HG03039 (cell line): ENCODE data around the gene OR2A5.
"Not testable (repeated sequence)": the region's sequence is repeated elsewhere in the genome, so short reads cannot be mapped to it uniquely, and the experiment has no call there.

ENCODE experiments used
- ATAC-seq: cut with Tn5 transposase; IDR thresholded peaks from one replicate; pipeline ENCODE4 v1.9.1; 2021; ENCODE audit warnings: mild to moderate bottlenecking, moderate library complexity; ENCODE audit not compliant: unreplicated experiment

OR2A5 gene

DNA sequence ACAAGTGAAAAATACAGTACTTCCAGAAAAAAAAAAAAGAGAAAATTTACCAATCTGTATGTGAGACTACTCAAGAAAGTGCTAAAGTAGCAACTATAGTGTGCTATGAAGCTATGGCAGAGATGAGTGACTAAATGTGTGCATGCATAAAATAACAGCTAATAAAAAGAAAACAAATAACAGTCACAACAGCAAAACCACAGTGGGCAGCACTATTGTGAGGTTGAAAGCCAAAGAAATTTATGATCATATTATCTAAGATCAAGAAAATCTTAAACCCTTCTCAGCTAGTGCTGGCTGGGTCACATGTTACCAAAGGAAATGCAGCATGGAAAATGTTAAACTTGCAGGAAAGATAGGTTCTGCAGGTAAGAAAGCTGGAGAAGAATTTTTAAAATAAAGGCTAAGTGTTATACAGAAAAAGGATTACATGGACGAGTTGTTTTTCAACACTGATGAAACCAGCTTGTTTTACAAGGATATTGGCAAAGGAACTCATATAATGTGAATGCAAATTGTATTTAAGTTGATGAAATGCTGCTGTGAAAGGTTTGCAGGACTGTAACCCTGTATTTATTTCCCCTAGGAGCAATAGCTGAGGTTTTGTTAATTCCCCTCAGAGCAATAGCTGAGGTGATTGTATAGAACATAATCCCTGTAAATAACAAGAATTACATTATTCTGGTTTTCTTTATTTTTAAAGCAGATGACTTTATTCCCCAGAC, 15.6 kb upstream of the OR2A5 start:
- ATAC-seq: no peak

DNA sequence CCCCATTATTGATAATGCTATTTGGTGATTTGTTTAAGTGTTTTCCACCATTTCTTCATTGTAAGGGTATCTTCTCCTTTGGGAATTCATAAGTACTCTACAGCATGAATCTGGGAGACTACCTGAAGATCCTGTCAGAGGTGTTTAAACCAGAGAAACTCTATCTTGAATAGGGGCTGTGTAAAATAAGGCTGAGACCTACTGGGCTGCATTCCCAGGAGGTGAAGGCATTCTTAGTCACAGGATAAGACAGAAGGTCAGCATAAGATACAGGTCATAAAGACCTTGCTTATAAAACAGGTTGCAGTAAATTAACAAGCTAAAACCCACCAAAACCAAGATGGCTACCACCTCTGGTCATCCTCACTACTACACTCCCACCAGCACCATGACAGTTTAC, 13.4 kb upstream of the OR2A5 start:
- ATAC-seq: no peak

DNA sequence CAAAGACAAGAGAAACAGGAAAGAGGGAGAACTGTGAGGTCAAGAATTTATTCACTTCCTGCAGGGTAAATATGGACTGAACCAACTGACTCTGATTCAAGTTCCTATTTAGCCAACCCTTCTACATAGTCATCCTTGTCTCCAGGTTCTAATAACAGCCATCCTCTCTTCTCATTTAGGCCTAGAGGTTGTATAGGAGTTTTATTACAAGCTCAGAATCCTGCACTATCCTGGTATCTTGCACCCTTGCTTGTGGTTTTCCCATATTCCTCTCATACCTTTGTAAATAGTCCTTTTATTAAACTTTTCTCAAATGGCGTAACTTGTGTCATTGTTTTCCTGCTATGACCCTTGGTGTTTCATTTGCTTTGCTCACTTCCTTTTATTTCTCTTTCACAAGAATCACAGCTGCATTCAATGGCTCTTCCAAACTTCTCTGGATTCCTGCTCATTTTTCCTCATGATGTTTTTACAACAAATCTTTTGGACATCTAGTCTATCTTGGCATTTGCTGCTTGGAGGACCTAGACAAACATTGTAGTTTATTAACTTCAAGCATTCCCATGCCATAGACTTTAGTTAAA, 12.4 kb upstream of the OR2A5 start:
- no peak for ATAC-seq

DNA sequence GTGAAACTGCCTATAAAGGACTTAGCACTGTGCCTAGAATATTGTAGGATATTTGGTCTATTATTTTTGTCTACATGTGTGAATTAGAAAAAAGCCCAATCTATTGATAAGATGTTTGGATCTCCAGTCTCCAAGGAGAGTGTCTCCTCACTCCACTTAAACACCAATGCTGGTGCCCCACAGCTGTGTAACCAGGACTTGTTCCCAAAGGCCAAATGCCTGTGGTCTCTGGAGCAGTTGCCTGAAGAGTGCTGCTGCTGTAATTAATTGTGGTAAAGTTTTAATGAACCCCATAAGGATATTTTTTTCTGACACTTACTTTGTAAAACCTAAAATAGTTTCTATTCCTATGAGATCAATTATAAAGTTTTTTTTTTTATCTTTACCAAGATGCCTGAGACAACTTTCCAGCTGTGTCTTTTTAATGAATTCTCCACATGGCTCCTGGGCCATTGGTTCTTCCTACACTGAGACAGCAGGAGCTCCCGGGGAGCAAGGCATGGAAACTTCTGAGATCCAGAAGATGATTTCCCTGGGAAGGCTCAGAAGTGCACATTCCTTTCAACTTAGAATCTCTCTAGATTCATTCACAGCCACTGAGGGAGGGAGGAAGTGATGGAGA, 11.2 kb upstream of the OR2A5 start:
- ATAC-seq: no peak

DNA sequence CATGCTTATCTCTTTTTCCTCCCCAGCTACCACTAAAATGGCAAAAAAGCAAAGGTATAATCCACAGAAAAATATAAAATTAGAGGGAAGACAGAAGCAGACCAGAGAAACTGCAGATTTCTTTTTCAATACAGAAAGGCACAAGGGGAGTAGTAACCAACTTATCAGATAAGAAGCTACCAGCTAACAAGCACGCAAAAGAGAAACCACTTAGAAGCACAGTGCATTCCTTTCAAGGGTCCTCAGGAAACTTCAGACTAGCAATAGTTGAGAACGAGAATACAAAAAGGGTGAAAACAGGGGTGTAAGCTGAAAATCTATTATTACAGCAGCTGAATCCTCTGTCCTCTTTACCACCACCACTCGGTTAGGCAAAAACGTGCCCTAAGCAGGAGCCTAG, 9.9 kb upstream of the OR2A5 start:
- no peak for ATAC-seq

DNA sequence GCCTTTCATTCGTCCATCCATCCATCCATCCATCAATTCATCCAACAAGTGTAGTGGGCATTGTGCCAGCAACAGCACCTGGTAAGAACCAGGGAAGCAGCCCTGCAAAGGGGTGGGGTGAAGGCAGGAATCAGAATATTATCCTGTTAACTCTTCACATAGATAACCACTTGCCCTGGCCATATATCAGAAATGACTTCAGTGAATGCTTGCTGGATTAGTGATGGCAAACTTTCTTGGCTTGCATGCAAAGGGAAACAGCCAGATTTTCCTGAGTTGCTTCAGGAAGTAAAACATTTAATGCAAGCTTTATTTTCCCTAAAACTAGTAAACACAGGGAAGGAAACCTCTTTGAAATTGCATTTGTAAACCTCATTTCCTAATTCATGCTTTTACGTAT, 743 bp downstream of the OR2A5 start:
- no peak for ATAC-seq

DNA sequence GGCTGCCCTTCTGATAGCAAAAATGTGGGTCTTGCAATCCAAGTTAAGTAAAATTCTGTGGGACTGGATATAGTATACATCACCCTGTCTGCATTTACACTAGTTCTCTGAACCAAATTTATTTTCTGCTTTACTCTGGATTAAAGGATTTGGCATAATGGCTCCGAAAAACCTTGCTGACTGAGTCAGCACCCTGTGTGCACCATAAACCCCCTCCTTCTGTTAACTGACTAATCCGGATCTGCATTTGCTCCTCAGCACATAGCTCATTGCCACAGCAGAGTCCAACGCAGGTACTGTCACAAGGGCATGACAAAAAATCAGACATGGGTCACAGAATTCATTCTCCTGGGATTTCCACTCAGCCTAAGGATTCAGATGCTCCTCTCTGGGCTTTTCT, 1.3 kb downstream of the OR2A5 start:
- no peak for ATAC-seq

DNA sequence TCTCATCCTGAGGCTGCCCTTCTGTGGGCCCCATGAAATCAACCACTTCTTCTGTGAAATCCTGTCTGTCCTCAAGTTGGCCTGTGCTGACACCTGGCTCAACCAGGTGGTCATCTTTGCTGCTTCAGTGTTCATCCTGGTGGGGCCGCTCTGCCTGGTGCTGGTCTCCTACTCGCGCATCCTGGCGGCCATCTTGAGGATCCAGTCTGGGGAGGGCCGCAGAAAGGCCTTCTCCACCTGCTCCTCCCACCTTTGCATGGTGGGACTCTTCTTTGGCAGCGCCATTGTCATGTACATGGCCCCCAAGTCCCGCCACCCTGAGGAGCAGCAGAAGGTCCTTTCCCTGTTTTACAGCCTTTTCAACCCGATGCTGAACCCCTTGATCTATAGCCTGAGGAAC, 2.1 kb downstream of the OR2A5 start:
- ATAC-seq: not testable (repeated sequence)

DNA sequence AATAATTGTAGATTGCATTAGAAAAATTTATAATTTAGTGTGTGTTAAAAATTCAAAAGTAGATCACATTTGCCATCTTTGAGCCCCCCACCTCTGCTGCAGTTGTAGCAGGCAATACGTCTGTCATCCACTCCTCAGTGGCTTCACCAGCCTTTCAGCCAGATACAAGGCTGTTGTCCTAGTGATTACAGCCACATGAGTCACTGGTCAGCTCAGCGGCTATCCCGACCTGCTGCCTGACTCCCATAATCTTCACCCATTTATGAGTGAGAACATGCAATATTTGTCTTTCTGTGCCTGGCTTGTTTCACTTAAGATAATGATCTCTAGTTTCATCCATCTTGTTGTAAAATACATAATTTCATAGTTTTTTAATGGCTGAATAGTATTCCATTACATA, 9.2 kb downstream of the OR2A5 start:
- no peak for ATAC-seq

DNA sequence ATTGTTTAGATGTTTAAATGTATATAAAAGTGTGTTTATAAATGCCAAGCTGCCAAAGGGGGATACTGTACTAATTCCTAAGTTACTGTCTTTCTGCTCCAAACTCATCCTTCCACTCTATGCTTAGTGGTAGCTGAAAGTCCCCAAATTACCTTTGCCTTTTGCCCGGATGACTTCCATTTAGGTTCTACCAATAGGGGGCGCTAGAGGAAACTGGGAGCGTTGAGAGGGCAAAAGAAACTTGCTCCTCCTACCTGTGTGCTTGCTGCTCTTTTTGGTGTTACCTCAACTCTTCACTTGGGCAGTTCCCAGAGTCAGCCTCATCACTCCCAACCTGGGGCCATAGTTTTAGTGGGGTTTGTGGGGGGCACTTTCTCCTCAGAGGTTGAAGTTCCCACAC, 15.0 kb downstream of the OR2A5 start:
- ATAC-seq: no peak

DNA sequence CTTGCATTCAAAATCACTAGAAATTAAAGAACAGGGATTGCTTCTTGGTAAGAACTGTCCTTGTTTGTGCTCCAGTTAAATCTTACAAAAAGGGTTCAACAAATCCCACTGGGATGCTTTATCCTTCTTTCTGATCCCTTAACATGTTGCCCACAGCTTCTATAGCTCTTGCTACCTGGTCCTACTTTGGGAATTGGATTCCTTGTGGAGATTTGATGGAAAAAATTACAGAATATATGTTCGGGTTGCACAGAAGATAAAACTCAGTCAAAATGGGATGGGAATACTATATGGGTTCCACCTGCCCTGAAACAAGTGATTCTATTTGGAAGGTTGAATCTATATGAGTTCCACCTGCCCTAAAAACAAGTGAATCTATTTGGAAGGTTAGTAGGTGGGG, 20.8 kb downstream of the OR2A5 start, which contains the start of gene OR2A25:
TSS of gene OR2A25 (plus strand) at position 301 of the 400 bp plus-strand sequence. CDS start 4,409 bp downstream, outside the sequence.
- ATAC-seq: no peak

DNA sequence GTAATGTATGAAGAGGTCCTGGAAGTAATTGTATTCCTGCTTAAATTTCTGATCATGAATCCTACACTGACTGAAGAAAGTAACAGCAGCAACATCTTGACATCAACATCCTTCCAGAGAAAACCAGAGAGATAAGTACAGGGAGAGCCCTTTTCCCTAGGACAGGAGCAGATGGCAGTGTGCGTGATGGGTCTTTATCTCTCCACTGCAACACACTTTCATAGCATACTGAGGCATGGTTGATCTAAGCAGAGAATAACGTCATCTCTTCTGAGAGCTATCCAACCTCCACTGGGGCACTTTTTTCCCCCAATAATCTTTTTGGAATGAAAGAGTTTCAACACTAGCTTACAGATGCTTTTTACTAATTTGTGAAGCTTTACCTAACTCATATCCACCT, 21.2 kb downstream of the OR2A5 start:
- ATAC-seq: no peak

DNA sequence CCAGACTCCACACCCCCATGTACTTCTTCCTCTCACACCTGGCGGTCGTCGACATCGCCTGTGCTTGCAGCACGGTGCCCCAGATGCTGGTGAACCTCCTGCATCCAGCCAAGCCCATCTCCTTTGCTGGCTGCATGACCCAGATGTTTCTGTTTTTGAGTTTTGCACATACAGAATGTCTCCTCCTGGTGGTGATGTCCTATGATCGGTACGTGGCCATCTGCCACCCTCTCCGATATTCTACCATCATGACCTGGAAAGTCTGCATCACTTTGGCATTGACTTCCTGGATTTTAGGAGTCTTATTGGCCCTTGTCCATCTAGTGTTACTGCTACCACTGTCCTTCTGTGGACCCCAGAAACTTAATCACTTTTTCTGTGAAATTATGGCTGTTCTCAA, 25.6 kb downstream of the OR2A5 start:
- ATAC-seq: no peak

DNA sequence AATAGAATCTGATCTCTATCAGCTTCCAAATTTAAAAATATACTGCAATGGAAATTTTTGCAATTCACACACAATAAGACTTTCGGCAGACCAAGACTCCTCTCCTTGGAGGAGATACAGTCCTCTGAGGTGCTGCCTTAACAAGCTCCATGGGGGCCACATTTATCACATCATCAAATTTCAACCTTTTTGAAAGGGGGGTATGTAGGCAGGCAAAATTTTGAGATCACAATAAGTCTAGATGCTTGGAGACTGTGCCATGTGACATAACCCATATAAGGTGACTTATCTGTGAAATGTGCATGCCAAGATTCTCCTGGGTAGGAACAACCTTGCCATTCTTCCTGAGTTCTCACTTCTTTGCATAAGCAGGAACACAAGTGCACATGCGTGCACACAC, 37.2 kb downstream of the OR2A5 start, which contains the start of gene OR2A12:
TSS of gene OR2A12 (plus strand) at position 301 of the 400 bp plus-strand sequence. CDS start 8,830 bp downstream, outside the sequence.
- ATAC-seq: no peak

DNA sequence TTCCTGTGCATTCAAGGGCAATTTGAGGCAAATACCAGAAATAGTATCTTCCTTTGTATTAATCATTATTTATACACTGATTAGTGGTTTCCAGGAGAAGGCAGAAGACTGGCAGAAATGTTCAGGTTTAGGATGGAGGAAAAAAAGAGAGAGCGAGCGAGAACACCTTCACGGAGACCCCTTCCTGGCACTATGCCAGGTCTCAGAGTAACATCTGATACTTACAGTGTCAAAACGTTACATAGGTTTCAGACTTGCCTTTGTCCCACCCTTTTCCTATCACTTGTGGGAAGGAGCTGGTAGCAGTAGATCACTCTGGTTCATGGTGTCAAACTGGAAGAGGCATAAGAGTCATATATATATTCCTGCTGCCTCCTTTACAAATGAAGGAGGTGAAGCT, 38.0 kb downstream of the OR2A5 start:
- ATAC-seq: no peak

DNA sequence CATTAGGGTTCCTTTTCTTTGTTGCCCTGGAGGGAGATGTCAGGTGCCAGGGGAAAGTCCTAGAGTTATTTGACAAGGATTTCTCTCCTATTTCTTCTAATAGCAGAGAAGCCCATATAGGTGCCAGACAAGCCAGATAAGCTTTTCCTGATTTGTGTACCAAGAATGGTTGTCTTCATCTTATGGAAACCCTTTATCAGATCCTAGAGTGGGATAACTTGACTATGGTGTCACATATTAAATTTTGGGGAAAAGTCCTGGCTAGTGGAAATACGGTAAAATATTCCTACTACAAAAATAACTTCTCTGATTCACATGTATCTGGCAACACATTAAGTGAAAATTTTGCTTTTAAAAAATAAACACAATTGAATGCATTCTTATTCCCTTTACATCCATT, 38.5 kb downstream of the OR2A5 start:
- ATAC-seq: no peak

DNA sequence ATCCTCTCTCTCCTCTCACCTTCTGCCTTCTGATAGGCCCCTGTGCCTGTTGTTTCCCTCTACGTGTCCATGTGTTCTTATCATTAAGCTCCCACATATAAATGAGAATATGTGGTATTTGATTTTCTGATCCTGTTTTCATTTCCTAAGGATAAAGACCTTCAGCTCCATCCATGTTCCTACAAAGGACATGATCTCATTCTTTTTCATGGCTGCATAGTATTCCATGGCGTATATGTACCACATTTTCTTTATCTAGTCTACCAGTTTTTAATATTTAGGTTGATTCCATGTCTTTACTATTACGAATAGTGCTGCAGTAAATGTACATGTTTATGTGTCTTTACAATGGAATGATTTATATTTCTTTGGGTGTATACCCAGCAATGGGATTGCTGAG, 41.9 kb downstream of the OR2A5 start:
- no peak for ATAC-seq

DNA sequence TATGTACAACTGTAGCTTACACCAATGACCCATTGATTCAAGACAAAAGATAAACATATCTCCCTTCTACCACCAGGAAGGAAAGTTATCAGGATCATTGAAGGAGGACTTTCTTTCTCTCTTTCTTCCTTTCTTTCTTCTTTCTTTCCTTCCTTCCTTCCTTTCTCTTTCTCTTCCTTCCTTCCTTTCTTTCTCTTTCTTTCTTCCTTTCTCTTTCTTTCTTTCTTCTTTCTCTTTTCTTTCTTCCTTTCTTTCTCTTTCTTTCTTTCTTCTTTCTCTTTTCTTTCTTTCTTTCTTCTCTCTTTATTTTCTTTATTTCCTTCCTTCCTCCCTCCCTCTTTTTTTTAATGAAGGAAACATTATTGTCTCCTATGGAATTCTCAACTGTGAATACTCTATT, 50.0 kb downstream of the OR2A5 start:
- no peak for ATAC-seq

DNA sequence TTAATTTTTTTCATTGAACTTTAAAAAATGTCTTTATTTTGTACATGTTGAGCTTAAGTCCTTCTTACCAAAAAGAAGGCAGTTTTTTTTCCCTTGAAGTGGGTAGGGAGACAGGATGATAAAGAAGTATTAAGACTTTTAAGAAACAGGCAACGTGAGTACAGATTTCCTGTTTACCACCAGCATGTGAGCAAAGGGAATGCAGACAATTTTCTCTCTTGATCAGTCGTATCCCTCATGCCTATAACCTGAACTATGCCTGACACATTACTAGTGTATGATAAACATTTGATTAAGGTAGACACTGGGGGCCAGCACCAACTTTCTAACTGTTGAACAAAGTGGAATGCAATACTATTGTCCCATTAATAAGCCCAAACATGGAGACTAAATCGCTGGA, 51.9 kb downstream of the OR2A5 start:
- ATAC-seq: no peak

DNA sequence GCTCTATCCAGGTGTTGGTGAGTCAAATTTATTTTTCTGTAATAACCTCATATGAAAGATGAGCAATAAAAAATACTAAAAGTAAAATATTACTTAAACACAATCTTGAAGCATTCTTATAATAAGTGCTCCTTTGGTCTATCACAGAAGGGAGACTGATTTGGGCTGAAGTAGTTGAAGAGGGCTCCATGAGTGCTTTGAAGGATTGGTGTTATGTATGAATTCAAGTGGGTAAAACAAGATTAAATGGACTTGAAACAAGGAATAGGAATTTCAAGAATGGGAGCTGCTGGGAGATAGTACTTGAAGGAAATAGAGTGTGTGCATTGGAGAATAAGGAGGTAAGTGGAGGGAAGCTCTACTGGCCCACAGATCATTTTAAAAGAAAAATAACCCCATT, 53.3 kb downstream of the OR2A5 start:
- ATAC-seq: no peak

DNA sequence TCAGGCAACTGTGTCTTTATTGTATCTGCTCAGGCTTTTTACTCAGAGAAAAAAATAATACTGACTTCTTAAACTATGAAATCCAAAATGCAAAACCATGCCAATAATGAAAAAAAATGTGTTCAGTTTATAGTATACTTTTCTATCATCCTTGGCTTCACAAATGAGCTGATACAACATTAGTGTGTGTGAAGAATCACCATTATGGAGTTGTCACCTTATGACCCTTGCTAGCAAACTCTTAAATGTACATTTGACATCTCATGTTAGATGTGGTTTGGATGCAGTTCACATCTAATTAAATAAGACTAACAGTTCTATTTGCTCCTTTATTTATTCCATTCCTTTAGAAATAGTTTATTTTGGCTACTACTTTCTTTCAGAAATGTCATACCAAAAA, 56.5 kb downstream of the OR2A5 start:
- ATAC-seq: no peak
